ENCODE data around the gene SSRP1.

The SSRP1 gene

GRCh38 chr11:57278721-57279095, 57.0 kb downstream of the SSRP1 start:
- TF ChIP-seq CTCF (IDR thresholded peaks at IDR 0.05) = no peak

- TF ChIP-seq CTCF (IDR thresholded peaks at IDR 0.05) = peak; percentile 90
Observed at GRCh38 chr11:57277845-57278720, 57.6 kb downstream of the SSRP1 start.

- no peak for TF ChIP-seq CTCF (IDR thresholded peaks at IDR 0.05)
Observed at GRCh38 chr11:57276971-57277675, 58.6 kb downstream of the SSRP1 start.

DNA sequence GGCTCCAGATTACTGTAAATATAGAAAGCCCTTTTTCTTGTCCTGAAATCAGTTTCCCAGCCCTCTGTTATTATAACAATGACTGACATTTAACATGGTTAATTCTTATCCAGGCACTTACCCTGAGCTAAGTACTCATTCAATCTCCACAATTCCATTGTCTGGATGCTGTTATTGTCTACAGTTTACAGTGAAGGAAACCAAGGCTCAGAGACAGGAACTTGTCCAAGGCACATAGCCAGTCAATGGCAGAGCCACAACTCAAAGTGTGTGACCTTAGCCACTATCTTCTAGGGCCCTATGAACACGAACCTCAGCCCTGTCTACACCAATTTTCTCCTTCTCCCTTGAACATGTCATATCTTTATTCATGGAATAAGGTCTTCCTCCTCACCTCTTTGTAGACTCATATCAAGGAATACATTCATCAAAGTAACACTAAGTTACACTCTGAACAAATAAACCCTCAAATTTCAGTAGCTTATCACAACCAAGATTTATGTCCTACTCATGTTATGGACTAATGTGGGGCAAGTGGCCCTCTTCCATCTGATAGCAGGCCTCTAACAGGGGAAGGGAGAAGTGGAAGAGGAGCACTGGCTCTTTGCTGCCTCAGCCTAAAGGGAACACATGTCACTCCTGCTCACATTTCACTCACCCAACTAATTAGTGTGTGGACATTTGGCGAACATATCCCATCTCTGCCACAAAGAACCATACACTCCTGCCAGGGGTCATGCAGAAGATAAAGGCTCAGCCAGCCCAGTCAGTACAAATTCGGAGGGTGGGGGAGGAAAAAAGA, 59.3 kb downstream of the SSRP1 start:
- TF ChIP-seq CTCF (IDR thresholded peaks at IDR 0.05) = no peak

Data from LNCAP (cell line).